OCI-LY7 (cell line): ENCODE measurements around the gene PLPPR1.

Source experiments
- EZH2phosphoT487 ChIP-seq: fragments of 200-600 bp; sonication (generic); IDR thresholded peaks from 2 replicates; pipeline ENCODE4 v1.6.1; 2018; ENCODE audit warnings: low read depth, borderline replicate concordance, mild to moderate bottlenecking, mixed run types, antibody characterized with exemption, low read length, moderate library complexity, mixed read lengths
- TF ChIP-seq, protein P1 (sequence below): fragments of 200-600 bp; sonication (generic); conservative IDR thresholded peaks from 2 replicates; pipeline ENCODE4 v1.5.1; 2014; ENCODE audit warnings: mild to moderate bottlenecking, antibody characterized with exemption, low read length, moderate library complexity, mixed read lengths

DNA sequence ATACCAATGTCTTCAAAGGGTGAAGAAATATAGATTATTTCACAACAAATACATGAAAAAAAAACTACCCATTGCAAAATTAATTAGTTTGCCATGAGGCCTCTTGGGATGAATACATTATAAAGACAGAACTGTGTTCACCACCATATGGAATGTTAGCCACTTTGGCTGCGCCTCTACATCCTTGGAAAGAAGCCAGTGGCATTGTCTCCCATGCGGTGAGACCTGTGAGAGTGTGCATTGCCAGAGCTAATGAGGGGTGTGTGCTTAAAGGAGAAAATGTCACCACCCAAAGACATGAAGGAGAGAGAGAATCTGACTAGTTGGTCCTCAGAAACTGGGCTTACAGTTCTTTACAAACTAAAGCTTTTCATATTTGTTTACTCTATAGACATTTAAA is 110.6 kb downstream of the PLPPR1 start:
- TF ChIP-seq, protein P1, sequence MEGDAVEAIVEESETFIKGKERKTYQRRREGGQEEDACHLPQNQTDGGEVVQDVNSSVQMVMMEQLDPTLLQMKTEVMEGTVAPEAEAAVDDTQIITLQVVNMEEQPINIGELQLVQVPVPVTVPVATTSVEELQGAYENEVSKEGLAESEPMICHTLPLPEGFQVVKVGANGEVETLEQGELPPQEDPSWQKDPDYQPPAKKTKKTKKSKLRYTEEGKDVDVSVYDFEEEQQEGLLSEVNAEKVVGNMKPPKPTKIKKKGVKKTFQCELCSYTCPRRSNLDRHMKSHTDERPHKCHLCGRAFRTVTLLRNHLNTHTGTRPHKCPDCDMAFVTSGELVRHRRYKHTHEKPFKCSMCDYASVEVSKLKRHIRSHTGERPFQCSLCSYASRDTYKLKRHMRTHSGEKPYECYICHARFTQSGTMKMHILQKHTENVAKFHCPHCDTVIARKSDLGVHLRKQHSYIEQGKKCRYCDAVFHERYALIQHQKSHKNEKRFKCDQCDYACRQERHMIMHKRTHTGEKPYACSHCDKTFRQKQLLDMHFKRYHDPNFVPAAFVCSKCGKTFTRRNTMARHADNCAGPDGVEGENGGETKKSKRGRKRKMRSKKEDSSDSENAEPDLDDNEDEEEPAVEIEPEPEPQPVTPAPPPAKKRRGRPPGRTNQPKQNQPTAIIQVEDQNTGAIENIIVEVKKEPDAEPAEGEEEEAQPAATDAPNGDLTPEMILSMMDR = no peak
- no peak for TF ChIP-seq EZH2phosphoT487
